Measurements from ENCODE around the gene IDH3A.

Gene IDH3A

GRCh38 chr15:78156653-78157052, 7.5 kb downstream of the IDH3A start:
- intact Hi-C loops (cut with DNase I): no loop called here
- no peak for DNase-seq

GRCh38 chr15:78157203-78157602, 8.0 kb downstream of the IDH3A start:
- intact Hi-C loops (cut with DNase I): no loop called here
- no peak for DNase-seq

GRCh38 chr15:78159395-78159794, 10.2 kb downstream of the IDH3A start:
- no peak for DNase-seq
- intact Hi-C loops (cut with DNase I): no loop called here

GRCh38 chr15:78162038-78162437, 12.9 kb downstream of the IDH3A start:
- peak; percentile 54 to 94 (median 83) for DNase-seq
- intact Hi-C loops (cut with DNase I): no loop called here

- DNase-seq: no peak
- intact Hi-C loops (cut with DNase I): no loop called here
These were observed 14.8 kb downstream of the IDH3A start for GRCh38 chr15:78164010-78164409.

GRCh38 chr15:78167227-78167888, 18.2 kb downstream of the IDH3A start:
- intact Hi-C loops (cut with DNase I): no loop called here
- DNase-seq: peak in 2 of 42 donors; percentile 12 to 26

- intact Hi-C loops (cut with DNase I): no loop called here
- DNase-seq: peak in 2 of 42 donors; percentile 19 to 31
These were observed 19.4 kb downstream of the IDH3A start for GRCh38 chr15:78168608-78169007.

GRCh38 chr15:78170848-78171773, 21.9 kb downstream of the IDH3A start:
- DNase-seq: peak in 9 of 42 donors; percentile 17 to 56 (median 32)
- intact Hi-C loops (cut with DNase I): no loop called here

- intact Hi-C loops (cut with DNase I): no loop called here
- DNase-seq: peak in 2 of 42 donors; percentile 13 to 24
These were observed 22.8 kb downstream of the IDH3A start for GRCh38 chr15:78171864-78172472.

- intact Hi-C loops (cut with DNase I): no loop called here
- peak in 3 of 42 donors; percentile 26 to 37 (median 28) for DNase-seq
These were observed 25.2 kb downstream of the IDH3A start for GRCh38 chr15:78174401-78174800.

- intact Hi-C loops (cut with DNase I): no loop called here
- peak in 3 of 42 donors; percentile 22 to 34 (median 28) for DNase-seq
These were observed 26.2 kb downstream of the IDH3A start for GRCh38 chr15:78175330-78175729.

GRCh38 chr15:78177447-78177873, 28.3 kb downstream of the IDH3A start:
- DNase-seq: peak; percentile 22 to 88 (median 69)
- intact Hi-C loops (cut with DNase I): no loop called here

- intact Hi-C loops (cut with DNase I): loop anchor here (2.0 kb wide), 1 partner anchor 63 kb away; no protein-coding TSS in a partner anchor
- peak in 2 of 42 donors; percentile 11 to 21 for DNase-seq
These were observed 28.9 kb downstream of the IDH3A start for GRCh38 chr15:78178064-78178463.

GRCh38 chr15:78179286-78179840, 30.2 kb downstream of the IDH3A start:
- intact Hi-C loops (cut with DNase I): loop anchor here (2.0 kb wide), 1 partner anchor 61 kb away; no protein-coding TSS in a partner anchor
- peak in 4 of 42 donors; percentile 7 to 34 (median 24) for DNase-seq

- intact Hi-C loops (cut with DNase I): loop anchor here (2.0 kb wide), 1 partner anchor 61 kb away; no protein-coding TSS in a partner anchor
These were observed 30.7 kb downstream of the IDH3A start for GRCh38 chr15:78179906-78180305.

GRCh38 chr15:78182336-78182700, 33.2 kb downstream of the IDH3A start:
- DNase-seq: peak in 4 of 42 donors; percentile 5 to 18 (median 12)

More at GRCh38 chr15:78179906-78180305, 30.7 kb downstream of the IDH3A start:
- peak in 2 of 42 donors; percentile 2 to 27 for DNase-seq

GRCh38 chr15:78182821-78183220, 33.7 kb downstream of the IDH3A start:
- DNase-seq: peak in 3 of 42 donors; percentile 2 to 18 (median 6)
- intact Hi-C loops (cut with DNase I): no loop called here

More at GRCh38 chr15:78182336-78182700, 33.2 kb downstream of the IDH3A start:
- intact Hi-C loops (cut with DNase I): no loop called here

GRCh38 chr15:78192826-78193594, 43.8 kb downstream of the IDH3A start:
- intact Hi-C loops (cut with DNase I): no loop called here
- DNase-seq: peak in 9 of 42 donors; percentile 1 to 21 (median 9)

Data from head of caudate nucleus (tissue), 42 donors.